Cardiac fibroblast (primary cell): ENCODE results near the gene ZNF207.
"Not testable (repeated sequence)": the region's sequence is repeated elsewhere in the genome, so short reads cannot be mapped to it uniquely, and the experiment has no call there.

ENCODE experiments used
- DNase-seq, 2 donors: peaks; one replicate each; pipeline versions ENCODE4 v3.0.0 to v3.0.0-alpha.2; 2010; ENCODE audit warnings: low read depth in 2 of 2
- H3K4me3 ChIP-seq, 2 donors: replicated peaks in 1 of 2; 1 replicate in 1 of 2; 2 replicates in 1 of 2; pipeline ENCODE4 v1.5.1; 2011; ENCODE audit warnings: low read depth in 2 of 2, low read length in 2 of 2, mild to moderate bottlenecking in 2 of 2, moderate library complexity in 1 of 2
- CTCF ChIP-seq: IDR thresholded peaks from one replicate; pipeline ENCODE4 v1.5.1; 2011; ENCODE audit warnings: low read depth, mild to moderate bottlenecking, low read length, inconsistent platforms

ZNF207 gene

GRCh38 chr17:32311028-32311536, 38.9 kb upstream of the ZNF207 start:
- H3K4me3 ChIP-seq, result no peak overlapping the region
- DNase-seq, result peak in 1 of 2 donors; percentile 11

GRCh38 chr17:32314636-32315035, 35.3 kb upstream of the ZNF207 start:
- no peak for DNase-seq
- TF ChIP-seq CTCF, result no peak

More at GRCh38 chr17:32311028-32311536, 38.9 kb upstream of the ZNF207 start:
- no peak for TF ChIP-seq CTCF

GRCh38 chr17:32315171-32315570, 34.8 kb upstream of the ZNF207 start:
- no peak for TF ChIP-seq CTCF
- DNase-seq, result no peak
- H3K4me3 ChIP-seq, result no peak overlapping the region

More at GRCh38 chr17:32314636-32315035, 35.3 kb upstream of the ZNF207 start:
- no peak overlapping the region for H3K4me3 ChIP-seq

- not testable (repeated sequence) for DNase-seq, H3K4me3 ChIP-seq
These were observed 33.3 kb upstream of the ZNF207 start for GRCh38 chr17:32316653-32317052.

GRCh38 chr17:32317353-32317752, 32.6 kb upstream of the ZNF207 start:
- no peak for TF ChIP-seq CTCF
- no peak for DNase-seq
- no peak overlapping the region for H3K4me3 ChIP-seq

- TF ChIP-seq CTCF, result no peak
These were observed 31.9 kb upstream of the ZNF207 start for GRCh38 chr17:32318071-32318470.

GRCh38 chr17:32319548-32319905, 30.4 kb upstream of the ZNF207 start:
- peak; percentile 61 to 66 for DNase-seq
- TF ChIP-seq CTCF, result peak; percentile 99
- H3K4me3 ChIP-seq, result no peak overlapping the region

More at GRCh38 chr17:32318071-32318470, 31.9 kb upstream of the ZNF207 start:
- H3K4me3 ChIP-seq, result no peak overlapping the region
- no peak for DNase-seq

GRCh38 chr17:32320080-32320479, 29.9 kb upstream of the ZNF207 start:
- H3K4me3 ChIP-seq, DNase-seq: not testable (repeated sequence)
